Occipital lobe (tissue), 2 donors: ENCODE results near the gene ANTXR1. TPM values are rescaled to one million over a fixed set of nuclear protein-coding genes. Genes with fewer than 3 reads are reported as not detected.

ENCODE experiments used
- DNase-seq: peaks from one replicate; lab custom pipeline; 2025; lab: John Stamatoyannopoulos, UW
- total RNA-seq: library from RNA; depleted of rRNA; stranded (reverse); fragments of >200 nt; gene quantifications from one replicate; pipeline ENCODE4 v1.2.3, GENCODE V29; 2014

Gene ANTXR1
- total RNA-seq, 1 donor from 2014 or later = 9.8 TPM

GRCh38 chr2:69131983-69132675 lies 119.2 kb downstream of the ANTXR1 start:
- no peak for DNase-seq

- DNase-seq = no peak
These were observed 120.1 kb downstream of the ANTXR1 start for GRCh38 chr2:69132960-69133590.

GRCh38 chr2:69133898-69134297 lies 120.9 kb downstream of the ANTXR1 start:
- no peak for DNase-seq

- no peak for DNase-seq
These were observed 121.4 kb downstream of the ANTXR1 start for GRCh38 chr2:69134306-69134945.

GRCh38 chr2:69138247-69138772 lies 125.3 kb downstream of the ANTXR1 start:
- DNase-seq = no peak

- DNase-seq = no peak
These were observed 125.9 kb downstream of the ANTXR1 start for GRCh38 chr2:69138793-69139459.

- no peak for DNase-seq
These were observed 127.0 kb downstream of the ANTXR1 start for GRCh38 chr2:69139778-69140670.

- DNase-seq = no peak
These were observed 128.1 kb downstream of the ANTXR1 start for GRCh38 chr2:69141061-69141460.

- no peak for DNase-seq
These were observed 130.9 kb downstream of the ANTXR1 start for GRCh38 chr2:69143748-69144360.

GRCh38 chr2:69145204-69145603 lies 132.2 kb downstream of the ANTXR1 start:
- no peak for DNase-seq

- no peak for DNase-seq
These were observed 135.0 kb downstream of the ANTXR1 start for GRCh38 chr2:69147841-69148533.

- no peak for DNase-seq
These were observed 136.7 kb downstream of the ANTXR1 start for GRCh38 chr2:69149631-69150215.

GRCh38 chr2:69151931-69152330 lies 139.0 kb downstream of the ANTXR1 start:
- DNase-seq = no peak

- DNase-seq = no peak
These were observed 140.0 kb downstream of the ANTXR1 start for GRCh38 chr2:69152847-69153583.

GRCh38 chr2:69154106-69154505 lies 141.1 kb downstream of the ANTXR1 start:
- DNase-seq = no peak

GRCh38 chr2:69156624-69157023 lies 143.6 kb downstream of the ANTXR1 start:
- no peak for DNase-seq

- DNase-seq = no peak
These were observed 144.5 kb downstream of the ANTXR1 start for GRCh38 chr2:69157441-69157840.

- DNase-seq = no peak
These were observed 147.0 kb downstream of the ANTXR1 start for GRCh38 chr2:69159986-69160385.

- no peak for DNase-seq
These were observed 149.1 kb downstream of the ANTXR1 start for GRCh38 chr2:69162057-69162456.
